GM19043 (cell line): Measurements from ENCODE around the gene LRRC55.

Source experiments
- ATAC-seq: cut with Tn5 transposase; IDR thresholded peaks from one replicate; pipeline ENCODE4 v1.9.1; 2021; ENCODE audit warnings: low read depth; ENCODE audit not compliant: unreplicated experiment

Gene LRRC55

DNA sequence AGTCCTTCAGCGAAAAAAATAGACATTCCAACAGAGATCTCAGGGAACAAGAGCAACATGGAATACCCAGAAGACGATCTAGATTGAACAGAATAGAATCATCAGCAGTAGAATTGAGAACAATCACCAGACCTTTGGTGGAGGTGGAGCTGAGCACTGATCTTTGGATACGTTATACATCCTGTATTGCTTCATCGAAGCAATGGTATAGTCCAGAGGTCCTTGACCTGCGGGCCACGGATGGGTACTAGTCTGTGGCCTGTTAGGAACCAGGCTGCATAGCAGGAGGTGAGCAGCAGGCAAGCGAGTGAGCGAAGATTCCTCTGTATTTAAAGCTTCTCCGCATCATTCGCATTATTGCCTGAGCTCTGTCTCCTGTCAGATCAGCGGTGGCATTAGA is 17.6 kb downstream of the LRRC55 start:
- no peak for ATAC-seq

DNA sequence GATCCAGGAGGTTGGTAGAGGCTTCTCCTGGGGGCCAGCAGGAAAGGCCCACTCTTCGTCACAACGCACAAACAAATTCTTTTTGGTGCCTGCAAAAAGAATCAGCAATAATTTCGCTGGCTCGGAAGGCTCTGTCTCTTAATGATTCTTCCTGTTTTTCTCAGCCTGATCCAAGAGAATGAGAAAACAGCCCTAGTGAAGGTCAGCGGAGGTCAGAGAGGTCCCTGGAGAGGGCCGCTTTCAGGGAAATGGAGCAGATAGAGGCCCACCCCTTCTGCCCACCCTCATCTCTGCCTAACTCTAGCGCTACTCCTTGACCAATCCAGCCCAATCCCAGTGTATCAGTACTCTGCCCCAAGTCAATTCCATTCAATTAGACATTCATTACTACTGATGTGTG is 19.2 kb downstream of the LRRC55 start:
- ATAC-seq, result no peak

DNA sequence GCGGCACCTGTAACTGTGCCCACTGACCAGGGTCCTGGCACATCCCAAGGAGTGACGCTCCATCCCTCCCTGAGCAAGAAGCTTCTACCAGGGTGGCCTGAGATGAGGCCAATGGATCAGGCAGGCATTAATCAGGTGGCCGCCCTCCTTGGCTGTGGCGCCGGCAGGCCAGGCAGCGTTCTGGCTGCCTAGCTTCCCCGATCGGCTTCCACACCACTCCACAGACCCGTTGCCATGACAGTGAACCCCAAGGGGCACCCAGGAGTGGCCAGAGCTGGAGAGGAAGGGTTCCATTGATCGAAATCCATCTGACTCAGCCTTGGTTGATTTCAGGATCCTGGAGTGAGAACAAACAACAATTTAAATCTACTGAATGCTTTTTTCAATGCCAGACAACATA is 20.5 kb downstream of the LRRC55 start:
- ATAC-seq, result no peak

DNA sequence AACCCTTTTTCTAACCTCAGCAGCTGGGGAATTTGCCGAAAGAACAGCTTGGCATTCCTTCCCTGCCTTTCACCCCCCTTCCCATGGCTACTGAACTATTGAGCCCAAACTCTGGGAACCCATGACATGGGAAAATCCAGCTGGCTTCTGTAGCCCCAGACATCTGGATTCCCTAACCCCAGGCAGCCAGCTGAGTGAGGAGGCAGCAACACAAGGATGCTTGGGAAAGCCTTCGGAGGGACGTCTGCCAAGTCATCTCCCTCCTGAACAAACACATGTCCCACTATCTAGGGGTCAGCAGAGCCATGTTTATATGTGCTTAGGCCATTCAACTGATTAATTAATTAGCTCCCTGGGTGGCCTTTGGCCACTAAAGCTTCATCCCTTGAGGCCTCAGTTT is 21.6 kb downstream of the LRRC55 start:
- ATAC-seq, result no peak

DNA sequence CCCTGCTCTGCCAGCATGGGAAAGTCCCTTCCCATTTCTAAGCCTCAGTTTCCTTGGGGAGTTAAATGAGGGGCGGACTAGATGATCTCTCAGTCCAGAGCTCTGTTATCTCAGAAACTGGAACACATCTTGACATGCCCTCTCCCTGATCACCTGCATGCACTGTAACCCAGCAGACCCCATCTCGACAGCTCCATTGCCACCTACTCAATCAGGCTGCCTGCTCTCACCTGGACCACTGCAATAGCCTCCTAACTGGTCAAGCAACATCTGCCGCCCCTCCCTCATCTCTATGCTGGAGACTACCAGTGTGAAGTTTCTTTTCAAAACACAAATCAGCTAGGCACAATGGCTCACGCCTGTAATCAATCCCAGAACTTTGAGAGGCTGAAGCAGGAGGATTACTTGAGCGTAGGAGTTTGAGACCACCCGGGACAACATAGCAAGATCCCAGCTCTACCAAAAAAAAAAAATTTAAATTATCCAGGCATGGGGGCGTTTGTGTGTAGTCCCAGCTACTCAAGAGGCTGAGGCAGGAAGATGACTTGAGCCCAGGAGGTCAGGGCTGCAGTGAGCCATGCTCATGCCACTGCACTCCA is 22.2 kb downstream of the LRRC55 start:
- no peak for ATAC-seq

DNA sequence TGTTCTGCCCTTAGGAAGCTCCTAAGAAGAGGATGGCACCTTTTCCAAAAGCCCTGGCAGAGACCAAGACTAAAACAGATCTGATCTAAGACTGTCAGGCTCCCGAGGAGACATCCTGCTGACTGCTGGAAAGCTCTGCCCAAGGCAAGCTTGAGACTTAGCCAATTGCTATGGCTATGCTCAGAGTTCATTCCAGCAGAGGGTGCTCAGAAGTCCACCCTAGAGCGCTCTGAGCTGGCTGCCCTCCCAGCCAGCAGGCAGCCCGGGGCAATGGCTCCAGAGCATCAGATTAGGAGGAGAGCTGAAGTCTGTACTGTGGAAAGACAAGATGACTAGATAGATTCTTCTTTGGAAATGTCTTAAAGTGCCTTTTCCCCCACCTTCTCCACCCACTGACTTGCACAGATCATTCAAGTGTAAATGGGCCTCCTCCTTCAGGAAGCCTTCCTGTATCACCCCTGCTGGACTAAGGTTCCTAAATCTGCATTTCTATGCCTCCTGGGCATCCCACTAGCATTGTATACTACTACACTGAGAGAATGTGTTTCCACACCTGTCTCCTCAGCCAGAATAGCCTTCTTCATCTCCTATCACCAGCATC is 23.4 kb downstream of the LRRC55 start:
- no peak for ATAC-seq

DNA sequence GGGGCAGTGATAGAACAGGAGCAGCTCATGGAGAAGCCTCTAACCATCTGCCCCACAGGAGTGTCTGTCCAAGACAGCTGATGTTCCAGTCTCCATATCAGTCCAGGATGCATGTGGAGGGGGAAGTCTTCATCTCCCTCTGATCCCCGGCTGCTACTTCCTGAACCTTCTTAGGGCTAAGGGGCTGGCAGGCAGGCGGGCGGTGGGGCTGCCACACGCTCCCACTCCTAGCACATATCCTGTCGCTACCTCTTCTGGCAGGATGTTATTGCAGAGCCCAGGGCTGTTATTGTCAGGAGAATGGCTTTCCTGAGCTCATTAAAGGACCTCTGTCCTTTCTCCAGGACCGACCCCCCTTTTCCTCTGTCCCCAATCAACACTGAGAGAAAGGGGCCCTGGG is 25.4 kb downstream of the LRRC55 start:
- no peak for ATAC-seq

DNA sequence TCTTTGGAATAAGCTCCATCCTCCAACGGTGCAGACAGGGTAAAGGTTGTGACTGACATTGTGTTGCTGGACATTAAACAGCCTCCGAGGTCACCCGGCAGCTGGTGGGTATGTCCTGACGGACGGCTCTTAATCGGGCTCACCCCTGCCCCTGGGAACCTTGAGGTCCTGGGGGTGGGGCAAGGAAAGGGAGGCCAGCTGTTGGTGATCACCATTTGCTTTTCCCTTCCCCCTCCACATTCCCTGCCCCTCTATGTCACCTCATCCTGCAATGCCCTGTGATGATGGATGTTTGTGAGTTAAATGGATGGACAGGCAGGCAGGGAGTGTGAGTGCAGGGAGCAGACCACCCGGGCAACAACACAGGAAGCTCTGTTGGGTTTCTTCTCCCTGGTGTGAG is 29.0 kb downstream of the LRRC55 start:
- no peak for ATAC-seq

DNA sequence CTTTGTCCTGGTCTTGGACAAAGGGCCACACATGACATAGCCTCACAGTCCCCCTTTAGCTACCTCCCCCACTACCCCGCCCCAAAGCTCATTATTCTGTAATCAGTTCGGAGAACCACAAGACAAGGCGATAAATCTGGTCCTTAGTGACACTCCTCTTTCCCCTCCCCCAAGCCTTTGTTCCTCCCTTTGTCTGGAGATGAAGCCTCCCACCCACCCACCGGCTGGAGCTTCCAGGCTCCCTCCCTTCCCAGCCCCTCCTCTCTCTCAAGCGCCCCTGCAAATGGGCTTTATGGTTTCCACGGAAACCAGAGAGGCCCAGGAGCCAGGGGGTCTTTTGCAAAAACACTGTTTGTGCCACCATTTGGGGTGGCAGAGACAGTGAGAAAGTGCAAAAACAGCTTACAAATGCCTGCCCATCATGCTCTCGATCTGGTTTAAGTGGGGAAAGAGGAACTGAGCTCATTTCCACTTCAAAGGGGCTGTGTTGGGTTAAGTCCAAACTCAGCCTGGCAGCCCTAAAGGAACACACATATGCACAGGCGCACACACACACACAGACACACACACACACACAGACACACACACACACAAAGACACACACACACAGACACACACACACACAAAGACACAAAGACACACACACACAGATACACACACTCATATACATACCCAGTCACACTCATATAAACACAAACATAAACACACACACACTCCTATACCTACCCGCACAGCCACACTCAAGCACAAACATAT is 31.8 kb downstream of the LRRC55 start:
- no peak for ATAC-seq

DNA sequence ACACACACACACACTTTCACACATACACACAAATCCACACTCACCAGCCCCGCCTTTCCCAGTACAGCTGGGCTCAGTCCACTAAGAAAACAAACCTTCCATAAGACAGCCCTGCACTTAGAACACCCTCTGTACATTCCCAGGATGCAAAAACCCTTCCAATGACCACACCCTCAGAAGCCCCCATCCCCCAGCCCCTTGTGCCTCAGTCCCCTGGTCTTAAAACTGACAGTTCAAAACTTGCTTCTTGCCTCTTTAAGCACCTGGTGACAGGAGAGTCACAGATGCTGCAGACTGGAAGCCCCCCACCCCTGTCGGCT is 32.3 kb downstream of the LRRC55 start:
- no peak for ATAC-seq

DNA sequence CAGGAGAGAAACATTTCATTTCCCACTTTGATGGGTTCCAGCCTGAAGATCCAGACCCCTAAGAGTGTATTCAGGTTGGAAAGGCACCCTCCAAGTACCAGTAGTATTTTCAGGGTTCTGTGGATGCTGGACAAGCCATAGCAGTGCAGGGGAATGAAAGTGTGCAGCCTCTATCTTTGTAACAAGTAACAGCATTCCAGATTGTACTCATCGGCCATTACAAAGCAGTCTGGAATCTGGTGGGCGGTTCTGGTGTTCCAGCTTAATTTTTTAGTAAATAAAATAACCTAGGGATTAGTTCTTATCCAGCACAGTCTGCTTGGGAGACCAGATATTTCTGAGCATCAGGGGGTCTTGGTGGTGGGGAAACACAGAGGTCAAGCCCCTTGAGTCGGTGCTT is 32.7 kb downstream of the LRRC55 start:
- no peak for ATAC-seq

DNA sequence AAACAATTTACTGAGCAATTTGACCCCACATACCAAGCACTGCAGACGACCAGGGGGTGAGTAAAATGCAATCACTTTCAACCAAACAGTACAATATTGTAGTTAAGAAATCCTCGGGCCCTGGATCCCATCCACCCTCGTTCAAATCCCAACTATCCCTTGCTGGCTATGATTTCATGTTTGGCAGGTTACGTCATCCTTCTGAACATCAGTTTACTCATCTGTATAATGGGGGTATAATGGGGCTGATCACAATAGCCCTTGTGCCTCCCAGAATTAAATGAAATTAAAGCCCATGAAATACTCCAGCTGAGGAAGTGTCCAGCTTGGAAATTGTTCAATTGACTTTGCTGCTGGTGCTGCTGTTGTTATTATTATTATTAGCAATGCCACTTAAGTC is 34.7 kb downstream of the LRRC55 start:
- ATAC-seq, result no peak

DNA sequence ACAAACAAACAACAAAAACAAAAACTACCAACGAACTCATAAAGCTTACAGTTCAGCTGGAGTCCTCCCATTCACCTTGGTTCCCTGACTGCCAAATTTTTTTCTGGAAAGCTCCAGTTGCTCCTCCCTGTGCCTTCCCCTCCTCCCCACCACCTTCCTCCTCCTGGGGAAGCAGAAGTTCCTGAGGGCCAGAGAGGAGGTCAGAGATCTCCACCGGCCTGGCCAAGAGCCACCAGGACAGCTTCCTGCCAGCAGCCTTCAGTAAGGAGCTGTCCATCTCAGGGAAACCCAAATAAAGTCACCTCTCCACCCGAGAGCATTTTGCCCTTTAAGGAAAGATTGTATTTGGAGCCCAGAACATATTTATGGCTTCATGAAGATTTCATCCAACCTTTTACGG is 35.3 kb downstream of the LRRC55 start:
- ATAC-seq, result no peak

DNA sequence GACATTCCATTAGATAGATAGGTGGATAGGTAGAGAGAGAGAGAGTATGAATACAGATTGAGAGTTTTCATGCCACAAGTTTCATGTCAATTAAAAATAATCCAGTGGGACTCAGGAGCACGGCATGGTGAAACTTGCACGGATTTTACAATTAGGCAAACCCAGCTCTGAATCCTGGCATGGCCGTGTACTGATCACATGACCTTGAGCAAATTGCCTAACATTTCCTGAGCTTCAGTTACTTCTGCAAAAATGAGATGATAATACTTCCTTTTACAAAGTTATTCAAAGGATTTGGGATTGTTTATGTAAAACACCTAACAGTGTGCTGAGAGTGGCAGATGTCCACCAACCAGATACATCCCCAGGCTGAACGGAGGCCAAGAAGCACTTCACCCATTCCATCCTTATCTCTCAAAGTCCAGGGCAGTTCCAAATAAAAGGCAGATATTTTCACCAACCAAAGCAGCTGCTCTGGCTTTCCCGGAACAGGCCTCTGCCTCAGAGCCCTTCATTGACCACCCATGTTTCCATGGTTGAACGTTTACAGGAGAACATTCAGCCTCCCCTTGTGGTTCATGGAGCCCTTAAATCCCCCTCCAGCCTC is 37.4 kb downstream of the LRRC55 start:
- no peak for ATAC-seq

DNA sequence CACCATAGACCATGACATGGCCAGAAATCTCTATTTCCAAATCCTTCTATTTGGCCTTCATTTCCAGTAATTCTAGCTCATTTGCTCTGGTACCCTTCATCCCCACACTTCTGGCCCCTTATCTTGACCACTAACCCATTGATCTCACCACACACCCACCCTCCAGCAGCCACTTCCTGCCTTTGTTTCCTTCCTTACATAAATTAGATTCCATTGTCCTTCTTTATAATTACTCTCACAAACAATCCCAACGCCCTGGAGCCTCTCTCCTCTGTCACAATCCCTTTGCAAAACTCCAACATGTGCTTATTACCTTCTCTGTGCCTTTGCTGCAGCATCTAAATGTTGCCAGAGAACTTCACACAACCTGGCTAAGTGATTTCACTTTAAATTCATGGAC is 40.5 kb downstream of the LRRC55 start:
- no peak for ATAC-seq

DNA sequence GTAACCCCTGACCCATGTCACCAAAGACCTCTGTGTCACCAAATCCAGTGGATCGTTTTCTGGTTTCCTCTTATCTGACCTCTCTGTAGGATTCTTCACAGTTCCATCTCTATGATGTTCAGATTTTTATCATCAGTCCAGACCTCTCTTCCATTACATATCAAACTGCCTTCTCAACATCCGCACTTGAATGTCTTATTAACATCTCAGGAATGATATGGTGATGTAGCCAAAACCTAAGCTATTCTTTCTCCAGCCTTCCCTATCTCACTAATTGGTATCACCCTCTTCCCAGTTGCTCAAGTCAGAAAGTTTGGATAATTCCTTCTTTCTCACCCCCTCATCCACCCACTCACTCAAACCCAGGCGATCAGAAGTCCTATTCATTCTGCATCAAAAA is 41.8 kb downstream of the LRRC55 start:
- no peak for ATAC-seq

DNA sequence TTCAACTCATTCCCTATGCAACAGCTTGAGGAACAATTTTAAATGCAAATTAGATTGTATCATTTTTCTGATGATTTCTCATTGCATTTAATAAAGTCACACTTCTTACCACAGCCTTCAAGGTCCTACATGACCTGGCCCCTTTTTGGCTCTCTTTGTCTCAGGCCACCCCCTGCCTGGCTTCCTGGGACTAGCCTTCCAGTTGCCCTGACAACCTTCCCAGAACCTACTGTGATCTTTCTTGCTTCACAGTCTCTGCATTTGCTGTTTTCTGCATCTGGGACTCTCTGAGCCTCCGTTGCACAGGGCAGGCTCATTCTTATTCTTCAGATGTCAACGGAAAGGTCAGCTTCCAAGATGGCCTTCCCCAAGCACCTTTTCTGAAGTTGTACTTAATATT is 42.4 kb downstream of the LRRC55 start:
- ATAC-seq, result no peak

DNA sequence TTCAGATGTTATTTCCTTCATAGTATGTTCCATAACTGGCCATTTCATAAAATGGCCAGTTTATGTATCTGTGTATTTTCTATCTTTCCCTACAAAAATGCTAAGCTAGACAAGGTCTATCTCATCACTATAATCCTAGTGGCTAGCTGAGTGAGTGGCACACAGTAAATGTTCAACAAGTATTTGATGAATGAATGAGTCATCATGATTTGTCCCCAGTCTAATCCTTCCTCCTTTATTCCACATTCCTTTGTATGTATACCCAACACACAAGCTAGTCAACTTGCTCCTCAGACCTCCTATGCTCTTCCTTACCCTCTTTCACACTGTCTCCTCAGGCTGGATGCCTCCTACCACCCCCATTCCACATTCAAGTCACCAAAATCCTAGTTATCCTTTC is 42.8 kb downstream of the LRRC55 start:
- no peak for ATAC-seq

DNA sequence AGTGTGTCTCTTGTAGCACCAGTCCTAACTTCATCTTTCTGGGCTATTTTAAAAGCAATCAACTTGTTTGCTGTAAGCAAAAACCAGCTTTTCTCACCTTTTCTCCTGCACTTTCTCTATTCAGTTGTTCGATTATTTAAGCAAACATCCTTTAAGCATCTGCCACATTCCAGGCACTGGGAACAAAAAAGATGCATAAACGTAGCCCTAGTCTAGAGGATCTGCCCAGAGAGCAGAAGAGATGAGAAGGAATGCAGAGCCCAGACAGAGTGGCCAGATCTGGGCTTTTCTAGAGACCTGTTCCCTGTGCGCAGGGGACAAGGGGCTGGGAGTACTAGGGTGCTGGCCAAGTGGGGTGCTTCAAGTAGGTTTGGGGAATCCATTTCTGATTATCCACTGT is 46.8 kb downstream of the LRRC55 start:
- no peak for ATAC-seq

DNA sequence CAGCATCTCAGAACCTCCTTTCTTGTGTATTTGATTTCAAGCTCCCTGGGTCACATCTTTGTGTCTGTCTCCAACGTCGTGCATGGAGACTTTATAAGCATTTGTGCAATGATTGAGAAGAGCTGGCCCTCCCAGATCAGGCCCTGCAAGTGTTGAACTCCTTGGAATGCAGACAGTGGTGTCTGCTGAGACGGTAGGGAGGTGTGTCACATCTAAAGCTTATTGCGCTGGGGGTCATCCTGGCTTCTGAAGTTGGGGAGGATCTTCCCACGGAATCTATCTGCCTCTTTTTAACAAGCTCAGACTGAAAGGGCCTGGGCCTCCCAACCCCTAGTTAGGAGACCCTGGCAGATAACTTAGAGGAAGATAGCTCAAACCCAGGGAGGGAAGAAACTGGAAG is 48.6 kb downstream of the LRRC55 start:
- no peak for ATAC-seq

DNA sequence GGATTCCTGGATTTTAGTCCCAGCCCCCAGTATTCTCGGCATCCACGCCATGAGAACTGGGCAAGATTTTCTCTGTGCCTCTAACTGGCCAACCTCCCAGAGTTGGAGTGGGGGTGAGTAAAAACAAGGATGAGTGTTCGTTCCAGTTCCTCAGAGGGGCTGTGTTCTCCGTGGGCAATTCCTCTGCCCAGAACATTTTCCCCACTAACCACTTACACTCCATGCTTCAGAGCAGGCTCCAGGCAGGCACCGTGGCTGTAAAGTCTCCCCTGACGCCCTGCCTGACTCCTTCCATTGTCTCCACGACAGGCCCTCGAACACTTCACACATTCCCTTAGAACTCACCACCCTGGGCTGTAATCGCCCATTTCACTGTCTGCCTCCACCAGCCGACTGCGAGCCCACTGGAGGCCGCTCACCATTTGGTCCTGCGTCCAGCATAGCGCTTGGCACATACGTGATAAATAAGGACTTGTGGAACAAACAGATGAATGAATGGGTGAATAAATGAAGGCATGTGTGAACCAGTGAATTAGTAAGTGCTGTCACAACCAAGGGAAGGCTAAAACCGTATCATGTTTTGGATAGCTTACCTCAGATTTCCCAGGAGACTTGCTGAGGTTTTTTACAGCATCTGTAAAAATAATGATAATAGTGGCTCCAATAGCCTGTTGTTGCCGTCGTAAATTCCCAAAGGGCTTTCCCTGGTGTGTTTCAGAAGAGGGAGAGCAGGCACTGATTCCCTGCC is 49.2 kb downstream of the LRRC55 start:
- no peak for ATAC-seq
